NT2/D1 (cell line): ENCODE data around the gene NXPH3.

Experiments
- DNase-seq: peaks from one replicate; pipeline ENCODE4 v3.0.0-alpha.2; 2011; ENCODE audit warnings: low read depth, low spot score
- H3K27me3 ChIP-seq: 2 replicates; pipeline ENCODE4 v1.6.0; 2011; ENCODE audit warnings: mild to moderate bottlenecking; ENCODE audit not compliant: insufficient read length, insufficient read depth
- H3K36me3 ChIP-seq: 2 replicates; pipeline ENCODE4 v1.6.1; 2011; ENCODE audit warnings: mild to moderate bottlenecking, low read length, mixed read lengths; ENCODE audit not compliant: insufficient read depth, insufficient read length
- H3K4me1 ChIP-seq: 2 replicates; pipeline ENCODE4 v1.5.1; 2011; ENCODE audit not compliant: insufficient read depth, insufficient read length
- H3K4me3 ChIP-seq: 2 replicates; pipeline ENCODE4 v1.5.1; 2011; ENCODE audit warnings: low read depth; ENCODE audit not compliant: insufficient read length
- H3K9ac ChIP-seq: 2 replicates; pipeline ENCODE4 v1.6.0; 2011; ENCODE audit warnings: low read depth; ENCODE audit not compliant: insufficient read length
- H3K9me3 ChIP-seq: 2 replicates; pipeline ENCODE4 v1.5.1; 2011; ENCODE audit warnings: mild to moderate bottlenecking, low read length; ENCODE audit not compliant: insufficient read depth
- SUZ12 ChIP-seq: IDR thresholded peaks from 2 replicates; pipeline ENCODE4 v1.6.1; 2011; ENCODE audit not compliant: insufficient read length, insufficient read depth; ENCODE audit errors: extremely low read depth
- YY1 ChIP-seq: IDR thresholded peaks from 2 replicates; pipeline ENCODE4 v1.6.1; 2011; ENCODE audit not compliant: insufficient read length, insufficient read depth
- ZNF274 ChIP-seq: IDR thresholded peaks from 2 replicates; pipeline ENCODE4 v1.6.1; 2011; ENCODE audit warnings: mild to moderate bottlenecking, low read depth, low read length

Gene NXPH3

DNA sequence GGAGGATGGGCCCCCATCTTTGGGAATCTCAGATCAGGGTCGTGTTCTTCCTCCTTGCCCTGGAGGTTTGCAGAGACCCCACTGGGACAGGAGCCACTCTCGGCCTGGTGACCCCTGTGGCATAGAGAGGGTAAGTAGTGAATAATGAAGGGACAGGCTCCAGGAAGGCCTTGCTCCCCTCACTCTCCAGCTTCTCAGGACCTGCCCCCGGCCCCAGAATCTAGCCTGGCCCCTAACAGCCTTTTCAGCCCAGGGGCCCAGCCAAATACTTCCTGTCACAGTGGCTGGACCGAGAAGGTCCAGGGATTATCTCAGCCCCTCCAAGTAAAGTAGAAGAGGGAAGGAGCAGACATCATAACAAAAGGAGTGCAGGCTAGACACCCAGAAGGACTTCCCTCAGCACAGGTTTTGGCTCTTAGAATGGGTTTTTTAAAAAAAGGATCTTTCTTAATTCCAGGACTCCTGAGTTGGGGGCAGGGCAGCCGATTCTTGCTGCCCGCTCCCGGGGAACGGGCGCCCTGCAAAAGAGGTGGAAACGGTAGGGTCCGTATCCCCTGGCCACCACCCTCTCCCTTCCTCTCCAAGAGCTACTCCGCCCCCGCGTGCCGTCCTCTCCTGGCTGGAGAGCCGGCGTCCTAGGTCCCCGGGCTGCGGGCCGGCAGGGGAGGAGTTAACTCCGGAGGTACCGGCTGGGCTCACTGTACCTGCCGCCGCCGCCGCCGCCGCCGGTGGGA is 559 bp upstream of the NXPH3 start:
- Histone ChIP-seq H3K4me1 (peaks cover 38% of the 10 kb centered on the region), H3K9me3 (peaks cover 8% of the 10 kb centered on the region; the same call in 1 of the 2 replicates), H3K9ac (peak overlapping the region; percentile 43), H3K27me3 (peaks cover 30% of the 10 kb centered on the region), H3K4me3 (peak overlapping the region; percentile 15), H3K36me3 (no peaks in the 10 kb centered on the region)
- no peak for DNase-seq
- TF ChIP-seq YY1 (no peak), ZNF274 (no peak), SUZ12 (no peak)

DNA sequence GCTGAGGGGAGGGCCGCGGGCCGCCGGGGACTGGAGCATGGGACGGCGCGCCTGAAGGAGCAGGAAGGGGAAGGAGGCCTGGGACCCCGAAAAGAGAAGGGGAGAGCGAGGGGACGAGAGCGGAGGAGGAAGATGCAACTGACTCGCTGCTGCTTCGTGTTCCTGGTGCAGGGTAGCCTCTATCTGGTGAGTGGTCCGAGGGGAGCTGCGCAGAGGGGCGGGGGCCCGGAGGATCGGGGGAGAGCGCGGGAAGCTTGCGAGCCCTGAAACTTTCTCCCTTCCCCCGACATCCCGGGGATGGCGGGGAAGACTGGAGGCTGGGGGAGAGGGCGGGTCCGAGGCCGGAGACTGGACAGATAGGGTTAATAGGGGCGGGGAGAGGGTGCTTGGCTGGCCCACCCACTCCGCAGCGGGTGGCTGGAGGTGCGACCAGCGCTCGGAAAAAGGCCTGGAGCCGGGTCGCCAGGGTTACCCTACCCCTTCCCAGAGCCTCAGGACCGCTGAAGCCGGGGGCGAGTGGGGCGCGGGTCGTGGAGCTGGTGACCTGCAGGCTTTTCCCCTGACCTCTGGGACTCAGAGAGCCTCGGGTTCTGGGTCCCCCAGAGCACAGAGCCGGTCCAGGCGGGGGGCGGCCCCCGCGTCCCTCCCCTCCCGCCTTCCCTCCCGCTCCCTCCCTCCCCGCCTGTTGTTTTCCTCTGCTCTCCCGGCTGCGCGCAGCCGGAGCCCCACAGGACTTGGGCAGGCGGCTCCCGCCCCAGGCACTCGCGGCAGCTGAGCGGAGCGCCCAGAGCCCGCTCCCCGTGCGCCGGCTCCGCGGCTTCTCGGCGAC is 631 bp downstream of the NXPH3 start:
- H3K27me3 ChIP-seq = peaks cover 21% of the 10 kb centered on the region
- peak overlapping the region; percentile 75 for H3K4me3 ChIP-seq
- no peak for DNase-seq
- peaks cover 38% of the 10 kb centered on the region for H3K4me1 ChIP-seq
- no peaks in the 10 kb centered on the region for H3K9me3 ChIP-seq
- H3K36me3 ChIP-seq = no peaks in the 10 kb centered on the region
- H3K9ac ChIP-seq = peak overlapping the region; percentile 85
- no peak for TF ChIP-seq ZNF274
- no peak for TF ChIP-seq YY1
- no peak for TF ChIP-seq SUZ12

DNA sequence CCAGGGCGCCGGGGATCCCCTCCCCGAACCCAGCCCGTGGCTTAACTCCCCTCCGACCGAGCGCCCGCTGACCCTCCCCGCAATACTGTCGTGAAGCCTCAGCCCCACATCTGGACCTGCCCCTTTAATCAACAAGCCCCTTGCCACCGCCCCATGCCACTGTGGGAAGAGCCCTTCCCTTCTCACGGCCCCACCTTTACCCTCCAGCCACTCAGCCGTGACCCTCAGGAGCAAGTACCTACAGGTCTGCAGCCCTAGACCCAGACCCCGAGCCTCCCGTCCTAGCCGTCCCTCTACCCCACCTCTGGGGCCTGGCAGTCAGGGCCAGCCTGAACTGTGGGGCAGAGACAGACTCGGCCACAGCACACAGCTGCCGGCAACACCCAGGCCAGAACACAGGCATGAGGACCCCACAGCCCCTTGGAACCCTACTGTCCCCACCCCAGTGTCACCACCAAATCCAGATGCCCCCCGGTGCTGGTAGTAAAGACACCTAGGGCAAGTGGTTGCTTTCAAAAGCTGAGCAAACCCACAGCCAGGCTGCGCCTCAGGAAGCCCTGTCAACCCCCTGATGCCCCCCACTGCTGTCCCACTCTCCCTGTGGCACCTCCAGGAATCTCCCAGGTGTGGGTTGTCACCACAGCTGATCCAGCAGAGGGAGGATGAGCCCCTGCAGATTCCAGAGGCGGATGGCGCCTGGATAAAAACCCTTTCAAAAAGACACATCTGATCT is 1.4 kb downstream of the NXPH3 start:
- H3K36me3 ChIP-seq = no peaks in the 10 kb centered on the region
- TF ChIP-seq ZNF274 (no peak), SUZ12 (no peak), YY1 (no peak)
- H3K9ac ChIP-seq = peak overlapping the region; percentile 85
- no peaks in the 10 kb centered on the region for H3K9me3 ChIP-seq
- DNase-seq = no peak
- H3K4me3 ChIP-seq = peak overlapping the region; percentile 75
- peaks cover 40% of the 10 kb centered on the region for H3K4me1 ChIP-seq
- H3K27me3 ChIP-seq = peaks cover 21% of the 10 kb centered on the region

DNA sequence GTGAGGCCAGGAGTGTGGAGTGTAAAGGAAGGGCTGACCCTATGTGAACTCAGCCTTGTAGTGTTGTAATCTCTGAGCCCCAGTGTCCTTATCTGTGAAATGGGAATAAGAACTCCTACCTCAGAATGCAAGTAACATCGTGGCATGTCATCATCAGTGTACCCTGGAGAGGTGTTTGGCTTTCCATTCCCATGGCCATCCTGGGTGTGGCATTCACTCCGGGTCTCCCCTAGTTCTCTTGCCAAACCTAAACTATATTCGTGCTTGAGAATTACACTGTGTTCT is 1.9 kb downstream of the NXPH3 start:
- Histone ChIP-seq H3K4me3 (no peak overlapping the region), H3K9ac (peak overlapping the region; percentile 85), H3K9me3 (no peaks in the 10 kb centered on the region), H3K27me3 (peaks cover 21% of the 10 kb centered on the region), H3K4me1 (peaks cover 40% of the 10 kb centered on the region), H3K36me3 (no peaks in the 10 kb centered on the region)
- DNase-seq = no peak
- no peak for TF ChIP-seq SUZ12
- no peak for TF ChIP-seq YY1
- TF ChIP-seq ZNF274 = no peak

DNA sequence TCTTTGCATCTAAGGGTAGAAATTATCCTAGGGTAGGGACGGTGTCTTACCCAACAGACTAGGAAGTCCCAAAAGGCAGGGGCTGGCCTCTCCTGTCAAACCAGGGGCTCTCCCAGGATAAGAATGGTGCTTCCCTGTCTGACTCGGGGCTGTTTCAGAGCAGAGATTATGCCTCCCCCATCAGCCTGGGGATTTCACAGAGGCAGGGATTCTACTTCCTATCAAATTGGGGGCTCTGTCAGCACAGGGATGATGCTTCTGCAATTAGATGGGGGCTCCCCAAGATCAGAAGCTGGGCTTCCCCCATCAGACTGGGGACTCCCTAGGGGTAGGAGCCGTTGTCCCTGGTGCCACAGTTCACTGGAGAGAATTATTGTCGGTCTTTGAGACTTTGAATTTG is 2.3 kb downstream of the NXPH3 start:
- no peak overlapping the region for H3K4me3 ChIP-seq
- TF ChIP-seq ZNF274 (no peak), SUZ12 (no peak), YY1 (no peak)
- no peaks in the 10 kb centered on the region for H3K9me3 ChIP-seq
- H3K36me3 ChIP-seq = no peaks in the 10 kb centered on the region
- peaks cover 21% of the 10 kb centered on the region for H3K27me3 ChIP-seq
- no peak for DNase-seq
- H3K9ac ChIP-seq = no peak overlapping the region
- H3K4me1 ChIP-seq = peaks cover 39% of the 10 kb centered on the region

DNA sequence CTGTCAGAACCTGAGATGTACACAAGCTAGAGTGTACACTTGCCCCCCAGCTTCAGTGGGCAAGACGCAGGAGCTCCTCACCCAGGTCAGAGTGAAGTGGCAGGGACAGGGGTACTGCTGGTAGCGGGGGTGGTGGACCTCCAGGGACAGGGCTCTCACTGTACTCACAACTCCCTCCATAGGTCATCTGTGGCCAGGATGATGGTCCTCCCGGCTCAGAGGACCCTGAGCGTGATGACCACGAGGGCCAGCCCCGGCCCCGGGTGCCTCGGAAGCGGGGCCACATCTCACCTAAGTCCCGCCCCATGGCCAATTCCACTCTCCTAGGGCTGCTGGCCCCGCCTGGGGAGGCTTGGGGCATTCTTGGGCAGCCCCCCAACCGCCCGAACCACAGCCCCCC is 2.7 kb downstream of the NXPH3 start:
- H3K9ac ChIP-seq = no peak overlapping the region
- peaks cover 37% of the 10 kb centered on the region for H3K4me1 ChIP-seq
- no peak for DNase-seq
- no peak for TF ChIP-seq SUZ12
- no peak for TF ChIP-seq ZNF274
- TF ChIP-seq YY1 = no peak
- H3K4me3 ChIP-seq = no peak overlapping the region
- no peaks in the 10 kb centered on the region for H3K9me3 ChIP-seq
- peaks cover 21% of the 10 kb centered on the region for H3K27me3 ChIP-seq
- no peaks in the 10 kb centered on the region for H3K36me3 ChIP-seq

DNA sequence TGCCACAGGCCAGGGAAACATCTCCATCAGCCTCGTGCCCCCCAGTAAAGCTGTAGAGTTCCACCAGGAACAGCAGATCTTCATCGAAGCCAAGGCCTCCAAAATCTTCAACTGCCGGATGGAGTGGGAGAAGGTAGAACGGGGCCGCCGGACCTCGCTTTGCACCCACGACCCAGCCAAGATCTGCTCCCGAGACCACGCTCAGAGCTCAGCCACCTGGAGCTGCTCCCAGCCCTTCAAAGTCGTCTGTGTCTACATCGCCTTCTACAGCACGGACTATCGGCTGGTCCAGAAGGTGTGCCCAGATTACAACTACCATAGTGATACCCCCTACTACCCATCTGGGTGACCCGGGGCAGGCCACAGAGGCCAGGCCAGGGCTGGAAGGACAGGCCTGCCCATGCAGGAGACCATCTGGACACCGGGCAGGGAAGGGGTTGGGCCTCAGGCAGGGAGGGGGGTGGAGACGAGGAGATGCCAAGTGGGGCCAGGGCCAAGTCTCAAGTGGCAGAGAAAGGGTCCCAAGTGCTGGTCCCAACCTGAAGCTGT is 3.4 kb downstream of the NXPH3 start:
- Histone ChIP-seq H3K9me3 (no peaks in the 10 kb centered on the region), H3K27me3 (peaks cover 21% of the 10 kb centered on the region), H3K4me1 (peaks cover 32% of the 10 kb centered on the region), H3K4me3 (no peak overlapping the region), H3K9ac (no peak overlapping the region), H3K36me3 (no peaks in the 10 kb centered on the region)
- TF ChIP-seq YY1 = no peak
- no peak for TF ChIP-seq ZNF274
- TF ChIP-seq SUZ12 = no peak
- no peak for DNase-seq
